K562 (cell line): ENCODE measurements around the gene RCSD1. TPM values are rescaled to one million over a fixed set of nuclear protein-coding genes. Genes with fewer than 3 reads are reported as not detected.
A peak's percentile ranks its signal among the peaks of the same experiment; 100 is the strongest.

Source experiments
- ATAC-seq: fragments of 200-7000 bp; cut with Tn5 transposase; 3 replicates; pipeline ENCODE4 v1.9.1; 2020; ENCODE audit warnings: moderate library complexity
- BruUV-seq: library from RNA; stranded (reverse); fragments of 400-500 nt; replicated peaks from 2 replicates; lab custom pipeline; 2021; lab: Mats Ljungman, UMichigan
- CTCF ChIA-PET: fragments of 300-600 bp; formaldehyde crosslinking; extraction: SDS; loops from one replicate; lab custom pipeline; 2021; ENCODE audit warnings: low intra/inter-chr PET ratio; lab: Yijun Ruan, JAX
- POLR2A ChIA-PET: fragments of 300-600, 350-650 bp; sonication (Branson Sonifier 250); formaldehyde crosslinking; extraction: SDS; loops from one replicate; lab custom pipeline; 2021; ENCODE audit warnings: antibody characterized with exemption, inconsistent platforms; lab: Yijun Ruan, JAX
- DNase-seq, 4 experiments: peaks; one replicate each; pipeline versions ENCODE4 v3.0.0 to v3.0.0-alpha.2; 2011 to 2018; ENCODE audit warnings: low spot score in 3 of 4, mixed read lengths in 3 of 4; ENCODE audit errors: extremely low read depth in 1 of 4
- FAIRE-seq: peaks from 2 replicates; lab custom pipeline; 2011; peaks lifted over from hg19 to GRCh38; lab: Jason Lieb, UNC
- H2AFZ ChIP-seq: 2 replicates; pipeline ENCODE4 v1.6.0; 2011; ENCODE audit warnings: low read depth, low read length, control low read depth, inconsistent platforms
- H3K27ac ChIP-seq: fragments of 200-600 bp; 3 replicates; pipeline ENCODE4 v1.8.0; 2011; ENCODE audit warnings: low read depth, mild to moderate bottlenecking, control low read depth, inconsistent platforms, low read length, moderate library complexity, mixed read lengths; ENCODE audit errors: extremely low read depth
- H3K27me3 ChIP-seq, 2 experiments: fragments of 300-600 bp in 1 of 2; 2 replicates in 1 of 2; 3 replicates in 1 of 2; pipeline versions ENCODE4 v1.6.0 to v1.8.0; 2011; ENCODE audit warnings: inconsistent platforms in 2 of 2, low read length in 2 of 2, mild to moderate bottlenecking in 1 of 2, mixed read lengths in 1 of 2, moderate library complexity in 1 of 2; ENCODE audit not compliant: control insufficient read depth in 2 of 2, insufficient read depth in 2 of 2
- H3K36me3 ChIP-seq: fragments of 300-600 bp; 3 replicates; pipeline ENCODE4 v1.8.0; 2011; ENCODE audit warnings: mild to moderate bottlenecking, low read length, inconsistent platforms; ENCODE audit not compliant: control insufficient read depth, insufficient read depth
- H3K4me1 ChIP-seq, 2 experiments: fragments of 200-600 bp in 1 of 2; replicated peaks in 1 of 2; 2 replicates in 1 of 2; 3 replicates in 1 of 2; pipeline versions ENCODE4 v1.5.1 to v1.8.0; 2011; ENCODE audit warnings: inconsistent platforms in 2 of 2, low read length in 2 of 2, mild to moderate bottlenecking in 1 of 2, mixed read lengths in 1 of 2, moderate library complexity in 1 of 2; ENCODE audit not compliant: control insufficient read depth in 2 of 2, insufficient read depth in 2 of 2
- H3K4me2 ChIP-seq: 2 replicates; pipeline ENCODE4 v1.6.1; 2011; ENCODE audit warnings: low read length, control low read depth, inconsistent platforms, mixed read lengths; ENCODE audit not compliant: insufficient read depth
- H3K4me3 ChIP-seq: fragments of 200-600 bp; sonication (generic), shearing (Covaris generic); 2 replicates; pipeline ENCODE4 v1.5.1; 2016; ENCODE audit warnings: control low read depth, inconsistent platforms
- H3K79me2 ChIP-seq: fragments of 200-600 bp; 3 replicates; pipeline ENCODE4 v1.8.0; 2011; ENCODE audit warnings: low read length, inconsistent platforms; ENCODE audit not compliant: control insufficient read depth, insufficient read depth
- H3K9ac ChIP-seq, 2 experiments: 2 replicates each; pipeline versions ENCODE4 v1.6.0 to v1.6.1; 2011; ENCODE audit warnings: low read depth in 2 of 2, low read length in 2 of 2, control low read depth in 1 of 2, inconsistent platforms in 1 of 2, mild to moderate bottlenecking in 1 of 2, mixed read lengths in 1 of 2; ENCODE audit not compliant: insufficient read depth in 1 of 2
- H3K9me1 ChIP-seq: one replicate; pipeline ENCODE4 v1.6.0; 2011; ENCODE audit warnings: inconsistent platforms, mild to moderate bottlenecking, low read length, moderate library complexity; ENCODE audit not compliant: control insufficient read depth, insufficient read depth
- H3K9me3 ChIP-seq: replicated peaks from 2 replicates; pipeline ENCODE4 v1.5.1; 2011; ENCODE audit warnings: low read depth, low read length, inconsistent platforms; ENCODE audit not compliant: control insufficient read depth, insufficient read depth
- H4K20me1 ChIP-seq: replicated peaks from 2 replicates; pipeline ENCODE4 v1.6.1; 2011; ENCODE audit warnings: low read length, inconsistent platforms, mixed read lengths; ENCODE audit not compliant: control insufficient read depth, insufficient read depth
- ASH1L ChIP-seq: fragments of 450-650 bp; IDR thresholded peaks from 2 replicates; pipeline ENCODE4 v1.6.1; 2018; ENCODE audit warnings: borderline replicate concordance, mild to moderate bottlenecking, low read depth; ENCODE audit not compliant: partially characterized antibody
- HDAC8 ChIP-seq: fragments of 450-650 bp; IDR thresholded peaks from 2 replicates; pipeline ENCODE4 v1.6.1; 2016; ENCODE audit warnings: mild to moderate bottlenecking, missing genetic modification characterization, moderate library complexity, missing compliant biosample characterization
- HMGN3 ChIP-seq: IDR thresholded peaks from 2 replicates; pipeline ENCODE4 v1.6.1; 2011; ENCODE audit warnings: borderline replicate concordance, low read depth, mild to moderate bottlenecking, mixed read lengths, low read length; ENCODE audit not compliant: insufficient read length; ENCODE audit errors: extremely low read depth
- ILF3 ChIP-seq: fragments of 450-650 bp; IDR thresholded peaks from 2 replicates; pipeline ENCODE4 v1.6.1; 2018; ENCODE audit warnings: antibody characterized with exemption, mild to moderate bottlenecking, moderate library complexity, borderline replicate concordance
- KLF16 ChIP-seq: IDR thresholded peaks from 2 replicates; pipeline ENCODE4 v1.6.1; 2016; ENCODE audit warnings: antibody characterized with exemption
- NCOA6 ChIP-seq: fragments of 450-650 bp; IDR thresholded peaks from 2 replicates; pipeline ENCODE4 v1.6.1; 2017; ENCODE audit warnings: mild to moderate bottlenecking
- NONO ChIP-seq, 2 experiments: fragments of 200-400 bp in 1 of 2; fragments of 450-650 bp in 1 of 2; formaldehyde crosslinking in 1 of 2; IDR thresholded peaks; 2 replicates each; pipeline ENCODE4 v1.6.1; 2017; ENCODE audit warnings: low read depth in 2 of 2, mild to moderate bottlenecking in 2 of 2, moderate library complexity in 2 of 2, low read length in 1 of 2
- PCBP1 ChIP-seq: fragments of 200-400 bp; formaldehyde crosslinking; IDR thresholded peaks from 2 replicates; pipeline ENCODE4 v1.6.1; 2018; ENCODE audit warnings: mild to moderate bottlenecking, low read depth, low read length; ENCODE audit not compliant: poor library complexity, severe bottlenecking
- PHTF2 ChIP-seq: fragments of 250-450 bp; sonication (Bioruptor Pico); IDR thresholded peaks from 2 replicates; pipeline ENCODE4 v1.5.0; 2021; ENCODE audit warnings: mild to moderate bottlenecking
- POLR2G ChIP-seq: fragments of 200-400 bp; formaldehyde crosslinking; IDR thresholded peaks from 2 replicates; pipeline ENCODE4 v1.6.1; 2017; ENCODE audit warnings: low read depth, mild to moderate bottlenecking, antibody characterized with exemption, low read length, moderate library complexity
- RBM34 ChIP-seq: fragments of 200-400 bp; formaldehyde crosslinking; IDR thresholded peaks from 2 replicates; pipeline ENCODE4 v1.6.1; 2018; ENCODE audit warnings: low read length, borderline replicate concordance; ENCODE audit not compliant: insufficient read depth
- SUPT5H ChIP-seq: fragments of 450-650 bp; IDR thresholded peaks from 2 replicates; pipeline ENCODE4 v1.6.1; 2016
- TAF1 ChIP-seq: IDR thresholded peaks from 2 replicates; pipeline ENCODE4 v1.6.1; 2011; ENCODE audit warnings: mild to moderate bottlenecking, low read length, moderate library complexity; ENCODE audit not compliant: insufficient read depth, control insufficient read depth, severe bottlenecking; ENCODE audit errors: extremely low read depth
- TCF7L2 ChIP-seq: fragments of 150-350 bp; IDR thresholded peaks from 2 replicates; pipeline ENCODE4 v1.6.1; 2016; ENCODE audit warnings: low read depth, mild to moderate bottlenecking, low read length, moderate library complexity
- ZBTB11 ChIP-seq, 3 experiments: fragments of 200-800 bp in 1 of 3; fragments of 250-450 bp in 1 of 3; fragments of 450-650 bp in 1 of 3; sonication (Bioruptor Pico) in 1 of 3; sonication (Bioruptor generic) in 1 of 3; formaldehyde crosslinking in 1 of 3; IDR thresholded peaks; 2 replicates each; pipeline versions ENCODE4 v1.6.1 to v1.8.0; 2016 to 2022; ENCODE audit warnings: mild to moderate bottlenecking in 2 of 3, missing genetic modification characterization in 2 of 3, missing compliant biosample characterization in 1 of 3, moderate library complexity in 1 of 3
- ZFX ChIP-seq: sonication (generic); formaldehyde crosslinking; IDR thresholded peaks from 2 replicates; pipeline ENCODE4 v1.8.0; 2022; ENCODE audit warnings: mild to moderate bottlenecking, missing genetic modification reagents, moderate library complexity
- ZKSCAN3 ChIP-seq: fragments of 250-450 bp; sonication (Bioruptor Pico); IDR thresholded peaks from 2 replicates; pipeline ENCODE4 v1.4.0; 2020
- ZNF12 ChIP-seq: sonication (generic); formaldehyde crosslinking; IDR thresholded peaks from 2 replicates; pipeline ENCODE4 v1.4.0; 2020; ENCODE audit warnings: mild to moderate bottlenecking, missing genetic modification reagents
- ZNF140 ChIP-seq: fragments of 250-450 bp; sonication (Bioruptor Pico); IDR thresholded peaks from 2 replicates; pipeline ENCODE4 v1.8.0; 2021; ENCODE audit warnings: moderate library complexity, mild to moderate bottlenecking, inconsistent platforms
- WGBS: fragments of 100-300 bp; shearing (Covaris generic); methylation state at CpG from one replicate; pipeline ENCODE4 v1.1.6; 2016; ENCODE audit warnings: low coverage, mixed read lengths; ENCODE audit not compliant: insufficient coverage; ENCODE audit errors: missing lambda C conversion rate; 5-methylcytosine and 5-hydroxymethylcytosine counted together
- in situ Hi-C: fragments of 300-500 bp; cut with MboI; formaldehyde crosslinking; loops from 4 replicates; pipeline ENCODE4 v1.15.0; 2018; ENCODE audit warnings: inconsistent platforms, mixed read lengths
- intact Hi-C: fragments of 100-400 bp; cut with micrococcal nuclease; formaldehyde crosslinking; loops from 2 replicates; pipeline ENCODE4 v1.14.2; 2022
- polyA plus RNA-seq, 8 experiments: library from polyadenylated mRNA; depleted of rRNA in 4 of 8; stranded (reverse) in 5 of 8; unstranded in 3 of 8; fragments of >200 nt; fragmentation: Nextera tagmentation in 2 of 8; fragmentation: Illumina TruSeq in 1 of 8; extraction: Ambion mirVana in 2 of 8; extraction: Trizol in 1 of 8; gene quantifications; 2 replicates each; pipeline versions ENCODE4 v1.2.1 to v1.2.3, GENCODE V29; 2011 to 2014; ENCODE audit warnings: inconsistent platforms in 1 of 8, missing spikeins in 1 of 8
- total RNA-seq, 7 experiments: library from RNA; depleted of rRNA in 6 of 7; stranded (reverse); fragments of >200 nt in 6 of 7; fragmentation: Illumina TruSeq in 2 of 7; extraction: Trizol in 2 of 7; gene quantifications; 2 replicates each; pipeline versions ENCODE4 v1.2.1 to v1.2.3, GENCODE V29; 2011 to 2021; ENCODE audit warnings: low replicate concordance in 1 of 7

Gene RCSD1
- total and polyA plus RNA-seq, 9 of the 15 experiments (the other 6 are each of a cell fraction or from before 2014, with no cell fraction given) = 7.8 to 69.8 (median 45.3) TPM

- Histone ChIP-seq H3K4me1 (peaks cover 13 to 22% of the 10 kb centered on the region in 2 experiments), H3K9me1 (no peaks in the 10 kb centered on the region), H3K79me2 (no peaks in the 10 kb centered on the region), H3K4me3 (peak overlapping the region; percentile 66), H3K36me3 (no peaks in the 10 kb centered on the region), H3K27ac (peak overlapping the region; percentile 99), H3K9me3 (no peaks in the 10 kb centered on the region), H3K4me2 (peak overlapping the region; percentile 98), H4K20me1 (no peaks in the 10 kb centered on the region), H3K9ac (peak overlapping the region; percentile 98 to 99), H3K27me3 (no peaks in the 10 kb centered on the region), H2AFZ (peak overlapping the region; percentile 100)
- peak; percentile 81 for ATAC-seq
- CTCF ChIA-PET = interaction anchor here (0.6 to 1.0 kb wide), 2 partner anchors 90 to 179 kb away, joined by 3 read pairs; no protein-coding TSS in a partner anchor
- in situ Hi-C loops (no loop called here), intact Hi-C loops (loop anchor here (2.0 kb wide), 4 partner anchors 47 to 369 kb away; partner anchors contain the start of genes DCAF6 and MPC2)
- peak in 3 of 4 experiments; percentile 83 to 90 (median 86) for DNase-seq
- 1% methylated on average over 23 of the region's 28 CpGs for WGBS
- FAIRE-seq = no peak
- POLR2A ChIA-PET = interaction anchor here (0.8 to 3.4 kb wide), 15 partner anchors 10 to 755 kb away, joined by 3 to 25 read pairs (median 5); partner anchors contain the start of genes CREG1, DCAF6 and MPC2
- BruUV-seq = TSS peak; percentile 76
- no peak for TF ChIP-seq ZKSCAN3 (CRISPR knock-in tag)
- no peak for TF ChIP-seq PHTF2 (CRISPR knock-in tag)
- 0 out of 2 replicates have a peak, but pooled peaks have one; percentile 57 for TF ChIP-seq HDAC8 (tag)
- TF ChIP-seq POLR2G = peak; percentile 98
- TF ChIP-seq HMGN3 = peak; percentile 65
- no peak for TF ChIP-seq ZBTB11 (CRISPR knock-in tag; IDR thresholded peaks at IDR 0.05)
- TF ChIP-seq KLF16 = no peak
- no peak for TF ChIP-seq TCF7L2
- TF ChIP-seq ILF3 = peak; percentile 80; the same call in 1 of the 2 replicates
- no peak for TF ChIP-seq ZFX (CRISPR knock-in tag)
- no peak for TF ChIP-seq ZNF140
- peak; percentile 66 for TF ChIP-seq TAF1
- TF ChIP-seq ASH1L = no peak
- no peak for TF ChIP-seq RBM34
- TF ChIP-seq SUPT5H = no peak
- peak; percentile 72 for TF ChIP-seq PCBP1
- TF ChIP-seq NONO (IDR thresholded peaks at IDR 0.05; ENCODE audit: low read depth in 2 of 2, low read length in 1 of 2) = peak in 1 of 2 experiments; percentile 87; a peak in 3 of 4 replicates
- TF ChIP-seq ZNF12 = 0 out of 2 replicates have a peak, but pooled peaks have one; percentile 15
- TF ChIP-seq NCOA6 = peak; percentile 44; the same call in 1 of the 2 replicates
Observed at GRCh38 chr1:167714098-167714438, 84.0 kb downstream of the RCSD1 start.
